Uterus (tissue), 4 donors: ENCODE results near the gene SETD4. TPM values are rescaled to one million over a fixed set of nuclear protein-coding genes. Genes with fewer than 3 reads are reported as not detected.

Experiments
- DNase-seq, 2 donors: peaks; one replicate each; pipeline ENCODE4 v3.0.0-alpha.2; 2019 to 2020
- H3K27ac ChIP-seq, 2 donors: fragments of 200-600 bp; sonication (generic); 1 replicate in 1 of 2; 2 replicates in 1 of 2; pipeline ENCODE4 v1.5.1; 2016 to 2018
- H3K27me3 ChIP-seq, 2 donors: fragments of 200-600 bp; sonication (generic); one replicate each; pipeline ENCODE4 v1.5.1; 2018 to 2019; ENCODE audit warnings: control low read depth in 1 of 2
- H3K36me3 ChIP-seq, 2 donors: fragments of 200-600 bp; sonication (generic); one replicate each; pipeline ENCODE4 v1.5.1; 2019; ENCODE audit warnings: control low read depth in 1 of 2
- H3K4me1 ChIP-seq, 2 donors: fragments of 200-600 bp; sonication (generic); one replicate each; pipeline ENCODE4 v1.5.1; 2018 to 2019; ENCODE audit warnings: control low read depth in 1 of 2
- H3K4me3 ChIP-seq, 2 donors: fragments of 200-600 bp; sonication (generic); 1 replicate in 1 of 2; 2 replicates in 1 of 2; pipeline ENCODE4 v1.5.1; 2018 to 2019; ENCODE audit warnings: mild to moderate bottlenecking in 1 of 2
- H3K9me3 ChIP-seq, 2 donors: fragments of 200-600 bp; sonication (generic); one replicate each; pipeline ENCODE4 v1.5.1; 2019; ENCODE audit warnings: control low read depth in 1 of 2
- POLR2A ChIP-seq, 2 donors: fragments of 450-650 bp; IDR thresholded peaks; one replicate each; pipeline ENCODE4 v1.6.1; 2016; ENCODE audit warnings: antibody characterized with exemption in 2 of 2, mild to moderate bottlenecking in 1 of 2, moderate library complexity in 1 of 2
- intact Hi-C: fragments of 100-400 bp; cut with DNase I; formaldehyde crosslinking; loops from one replicate; pipeline ENCODE4 v1.15.1; 2023; ENCODE audit warnings: low total_unique reads
- total RNA-seq, 4 donors: library from RNA; depleted of rRNA in 3 of 4; stranded (reverse); fragments of >200 nt in 3 of 4; gene quantifications; one replicate each; pipeline versions ENCODE4 v1.1.0 to v1.2.4, GENCODE V29; 2014 to 2023
- TF ChIP-seq, protein P1 (sequence below), 4 experiments: fragments of 200-600 bp in 2 of 4; fragments of 450-650 bp in 2 of 4; sonication (generic) in 2 of 4; IDR thresholded peaks; one replicate each; pipeline ENCODE4 v1.5.1; 2016 to 2019; ENCODE audit warnings: antibody characterized with exemption in 4 of 4, mild to moderate bottlenecking in 2 of 4, moderate library complexity in 1 of 4
- donor health status: DM: yes; HTN: yes; CAD: no.

Gene SETD4
- total RNA-seq, 4 donors from 2014 or later, result 12.4 to 35.6 (median 22.3) TPM

- H3K36me3 ChIP-seq, result no peaks in the 10 kb centered on the region
- intact Hi-C loops, result no loop called here
- TF ChIP-seq, protein P1, sequence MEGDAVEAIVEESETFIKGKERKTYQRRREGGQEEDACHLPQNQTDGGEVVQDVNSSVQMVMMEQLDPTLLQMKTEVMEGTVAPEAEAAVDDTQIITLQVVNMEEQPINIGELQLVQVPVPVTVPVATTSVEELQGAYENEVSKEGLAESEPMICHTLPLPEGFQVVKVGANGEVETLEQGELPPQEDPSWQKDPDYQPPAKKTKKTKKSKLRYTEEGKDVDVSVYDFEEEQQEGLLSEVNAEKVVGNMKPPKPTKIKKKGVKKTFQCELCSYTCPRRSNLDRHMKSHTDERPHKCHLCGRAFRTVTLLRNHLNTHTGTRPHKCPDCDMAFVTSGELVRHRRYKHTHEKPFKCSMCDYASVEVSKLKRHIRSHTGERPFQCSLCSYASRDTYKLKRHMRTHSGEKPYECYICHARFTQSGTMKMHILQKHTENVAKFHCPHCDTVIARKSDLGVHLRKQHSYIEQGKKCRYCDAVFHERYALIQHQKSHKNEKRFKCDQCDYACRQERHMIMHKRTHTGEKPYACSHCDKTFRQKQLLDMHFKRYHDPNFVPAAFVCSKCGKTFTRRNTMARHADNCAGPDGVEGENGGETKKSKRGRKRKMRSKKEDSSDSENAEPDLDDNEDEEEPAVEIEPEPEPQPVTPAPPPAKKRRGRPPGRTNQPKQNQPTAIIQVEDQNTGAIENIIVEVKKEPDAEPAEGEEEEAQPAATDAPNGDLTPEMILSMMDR (IDR thresholded peaks at IDR 0.05), result no peak
- no peak for TF ChIP-seq POLR2A (IDR thresholded peaks at IDR 0.05)
- H3K27me3 ChIP-seq, result no peaks in the 10 kb centered on the region
- H3K9me3 ChIP-seq, result no peaks in the 10 kb centered on the region
- no peak for DNase-seq
- peak overlapping the region; percentile 64 to 72 for H3K4me3 ChIP-seq
- peaks cover 0 to 7% of the 10 kb centered on the region in 2 donors for H3K4me1 ChIP-seq
- peak overlapping the region; percentile 83 to 92 for H3K27ac ChIP-seq
These were observed 535 bp downstream of the SETD4 start for GRCh38 chr21:36059823-36060158.

- Histone ChIP-seq H3K27ac (no peak overlapping the region), H3K36me3 (no peaks in the 10 kb centered on the region), H3K9me3 (no peaks in the 10 kb centered on the region), H3K4me1 (peaks cover 0 to 7% of the 10 kb centered on the region in 2 donors), H3K4me3 (no peak overlapping the region), H3K27me3 (no peaks in the 10 kb centered on the region)
- intact Hi-C loops, result no loop called here
- TF ChIP-seq, protein P1 (IDR thresholded peaks at IDR 0.05), result no peak
- no peak for TF ChIP-seq POLR2A (IDR thresholded peaks at IDR 0.05)
- no peak for DNase-seq
These were observed 4.8 kb downstream of the SETD4 start for GRCh38 chr21:36055551-36055950.

DNA sequence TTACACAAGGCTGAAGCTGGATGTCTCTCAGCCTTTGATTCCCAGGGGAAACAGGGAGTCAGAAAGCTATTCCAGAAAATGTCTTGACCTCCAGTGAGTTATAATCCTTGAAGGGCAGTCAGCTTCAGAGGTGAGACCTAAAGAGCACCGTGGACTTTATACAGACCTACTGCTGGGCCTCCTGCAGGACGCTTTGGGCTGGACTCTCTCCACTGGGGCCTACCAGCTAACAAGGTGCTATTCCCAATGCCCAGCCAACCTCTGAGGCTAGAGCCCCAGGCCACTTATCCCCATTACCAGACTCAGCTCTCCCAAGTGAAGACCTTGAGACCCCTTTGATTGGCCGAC lies 6.6 kb downstream of the SETD4 start:
- H3K9me3 ChIP-seq, result no peaks in the 10 kb centered on the region
- no peak for TF ChIP-seq POLR2A (IDR thresholded peaks at IDR 0.05)
- TF ChIP-seq, protein P1 (IDR thresholded peaks at IDR 0.05), result no peak
- H3K27me3 ChIP-seq, result no peaks in the 10 kb centered on the region
- DNase-seq, result no peak
- no peak overlapping the region for H3K4me3 ChIP-seq
- no peak overlapping the region for H3K27ac ChIP-seq
- intact Hi-C loops, result no loop called here
- H3K4me1 ChIP-seq, result no peaks in the 10 kb centered on the region
- H3K36me3 ChIP-seq, result no peaks in the 10 kb centered on the region

GRCh38 chr21:36052860-36053714 lies 7.2 kb downstream of the SETD4 start:
- Histone ChIP-seq H3K27me3 (no peaks in the 10 kb centered on the region), H3K36me3 (no peaks in the 10 kb centered on the region), H3K27ac (no peak overlapping the region), H3K4me1 (no peaks in the 10 kb centered on the region), H3K9me3 (no peaks in the 10 kb centered on the region), H3K4me3 (no peak overlapping the region)
- DNase-seq, result no peak
- intact Hi-C loops, result no loop called here
- TF ChIP-seq, protein P1 (IDR thresholded peaks at IDR 0.05), result no peak
- no peak for TF ChIP-seq POLR2A (IDR thresholded peaks at IDR 0.05)

- Histone ChIP-seq H3K27me3 (no peaks in the 10 kb centered on the region), H3K36me3 (no peaks in the 10 kb centered on the region), H3K9me3 (no peaks in the 10 kb centered on the region), H3K27ac (no peak overlapping the region), H3K4me1 (no peaks in the 10 kb centered on the region), H3K4me3 (no peak overlapping the region)
- no peak for DNase-seq
- TF ChIP-seq POLR2A (IDR thresholded peaks at IDR 0.05), result no peak
- TF ChIP-seq, protein P1 (IDR thresholded peaks at IDR 0.05), result no peak
- intact Hi-C loops, result no loop called here
These were observed 12.0 kb downstream of the SETD4 start for GRCh38 chr21:36048357-36048756.
